H9 (cell line): Measurements from ENCODE around the gene KRT74. TPM values are rescaled to one million over a fixed set of nuclear protein-coding genes. Genes with fewer than 3 reads are reported as not detected.

Source experiments
- DNase-seq: peaks from one replicate; pipeline ENCODE4 v3.0.0-alpha.2; 2017
- H2AFZ ChIP-seq: one replicate; pipeline ENCODE4 v1.6.1; 2013; ENCODE audit warnings: mild to moderate bottlenecking, low read length, control low read depth, moderate library complexity
- H2AK5ac ChIP-seq: 2 replicates; pipeline ENCODE4 v1.6.1; 2013; ENCODE audit warnings: low read length, control low read depth, mixed read lengths; ENCODE audit not compliant: insufficient read length
- H2BK120ac ChIP-seq: one replicate; pipeline ENCODE4 v1.6.1; 2013; ENCODE audit warnings: low read depth, mild to moderate bottlenecking, low read length, control low read depth, inconsistent platforms; ENCODE audit not compliant: poor library complexity, severe bottlenecking
- H2BK12ac ChIP-seq: 2 replicates; pipeline ENCODE4 v1.6.1; 2013; ENCODE audit warnings: low read length, control low read depth, mixed read lengths, low read depth; ENCODE audit not compliant: insufficient read length
- H2BK15ac ChIP-seq: 2 replicates; pipeline ENCODE4 v1.6.1; 2013; ENCODE audit warnings: low read depth, low read length, control low read depth
- H2BK20ac ChIP-seq: one replicate; pipeline ENCODE4 v1.6.1; 2013; ENCODE audit warnings: low read depth, mild to moderate bottlenecking, low read length, control low read depth, inconsistent platforms; ENCODE audit not compliant: poor library complexity, severe bottlenecking
- H2BK5ac ChIP-seq: 2 replicates; pipeline ENCODE4 v1.6.1; 2013; ENCODE audit warnings: low read length, control low read depth, mixed read lengths; ENCODE audit not compliant: insufficient read length
- H3K14ac ChIP-seq: 2 replicates; pipeline ENCODE4 v1.6.1; 2013; ENCODE audit warnings: low read length, control low read depth; ENCODE audit not compliant: insufficient read depth
- H3K18ac ChIP-seq: 2 replicates; pipeline ENCODE4 v1.6.1; 2013; ENCODE audit warnings: low read depth, mild to moderate bottlenecking, mixed read lengths, low read length, control low read depth; ENCODE audit not compliant: insufficient read length
- H3K23ac ChIP-seq: 2 replicates; pipeline ENCODE4 v1.6.1; 2013; ENCODE audit warnings: low read length, control low read depth, mixed read lengths, low read depth; ENCODE audit not compliant: insufficient read length
- H3K23me2 ChIP-seq: 2 replicates; pipeline ENCODE4 v1.6.1; 2013; ENCODE audit warnings: low read depth, mild to moderate bottlenecking, mixed read lengths, low read length, control low read depth; ENCODE audit not compliant: insufficient read length, poor library complexity, severe bottlenecking
- H3K27ac ChIP-seq: 2 replicates; pipeline ENCODE4 v1.5.1; 2013; ENCODE audit warnings: low read length, control low read depth, mixed read lengths, low read depth; ENCODE audit not compliant: insufficient read length
- H3K27me3 ChIP-seq: 2 replicates; pipeline ENCODE4 v1.6.1; 2013; ENCODE audit warnings: low read length, control low read depth, inconsistent platforms; ENCODE audit not compliant: insufficient read depth
- H3K4ac ChIP-seq: 2 replicates; pipeline ENCODE4 v1.6.1; 2013; ENCODE audit warnings: low read depth, mild to moderate bottlenecking, control low read depth, inconsistent platforms, low read length, moderate library complexity
- H3K4me1 ChIP-seq: 2 replicates; pipeline ENCODE4 v1.6.1; 2013; ENCODE audit warnings: low read length, control low read depth, inconsistent platforms; ENCODE audit not compliant: insufficient read depth
- H3K4me2 ChIP-seq: 2 replicates; pipeline ENCODE4 v1.6.1; 2013; ENCODE audit warnings: low read length, control low read depth, mixed read lengths; ENCODE audit not compliant: insufficient read length, insufficient read depth
- H3K56ac ChIP-seq: 2 replicates; pipeline ENCODE4 v1.6.1; 2013; ENCODE audit warnings: low read depth, mild to moderate bottlenecking, mixed read lengths, low read length, control low read depth; ENCODE audit not compliant: insufficient read length
- H3K79me1 ChIP-seq: 2 replicates; pipeline ENCODE4 v1.6.1; 2013; ENCODE audit warnings: low read depth, mild to moderate bottlenecking, moderate library complexity, low read length, control low read depth, inconsistent platforms; ENCODE audit not compliant: insufficient read depth, poor library complexity, severe bottlenecking
- H3K79me2 ChIP-seq: 2 replicates; pipeline ENCODE4 v1.6.1; 2013; ENCODE audit warnings: low read length, control low read depth, inconsistent platforms; ENCODE audit not compliant: insufficient read depth
- H3K9ac ChIP-seq: 2 replicates; pipeline ENCODE4 v1.6.1; 2013; ENCODE audit warnings: low read length, control low read depth, mixed read lengths; ENCODE audit not compliant: insufficient read length; ENCODE audit errors: extremely low read depth
- H3K9me3 ChIP-seq: one replicate; pipeline ENCODE4 v1.6.1; 2013; ENCODE audit warnings: low read depth, low read length, inconsistent platforms; ENCODE audit not compliant: control insufficient read depth
- H3T11ph ChIP-seq: one replicate; pipeline ENCODE4 v1.6.1; 2013; ENCODE audit warnings: mild to moderate bottlenecking, low read length, control low read depth, inconsistent platforms
- H4K20me1 ChIP-seq: one replicate; pipeline ENCODE4 v1.6.1; 2013; ENCODE audit not compliant: control insufficient read depth, insufficient read length, insufficient read depth
- H4K5ac ChIP-seq: 2 replicates; pipeline ENCODE4 v1.6.1; 2013; ENCODE audit warnings: low read depth, mild to moderate bottlenecking, mixed read lengths, low read length, control low read depth; ENCODE audit not compliant: insufficient read length
- H4K8ac ChIP-seq: replicated peaks from 2 replicates; pipeline ENCODE4 v1.6.1; 2013; ENCODE audit warnings: low read length, control low read depth, mixed read lengths, low read depth; ENCODE audit not compliant: insufficient read length
- H4K91ac ChIP-seq: 2 replicates; pipeline ENCODE4 v1.6.1; 2013; ENCODE audit warnings: low read depth, mild to moderate bottlenecking, moderate library complexity, mixed read lengths, low read length, control low read depth; ENCODE audit not compliant: insufficient read length
- H3K27ac Mint-ChIP-seq, 3 experiments: 2 replicates in 2 of 3; 3 replicates in 1 of 3; pipeline ENCODE4 v1.8.0; 2020 to 2021; ENCODE audit warnings: mixed read lengths in 3 of 3, mild to moderate bottlenecking in 1 of 3, moderate library complexity in 1 of 3
- H3K27me3 Mint-ChIP-seq: 2 replicates; pipeline ENCODE4 v1.8.0; 2021; ENCODE audit warnings: low read depth, mild to moderate bottlenecking, moderate library complexity, mixed read lengths
- H3K36me3 Mint-ChIP-seq, 3 experiments: 2 replicates in 2 of 3; 3 replicates in 1 of 3; pipeline ENCODE4 v1.8.0; 2020 to 2021; ENCODE audit warnings: low read depth in 3 of 3, mixed read lengths in 3 of 3; ENCODE audit not compliant: insufficient read depth in 1 of 3
- H3K4me1 Mint-ChIP-seq, 2 experiments: 2 replicates each; pipeline ENCODE4 v1.8.0; 2020; ENCODE audit warnings: mixed read lengths in 2 of 2
- H3K4me3 Mint-ChIP-seq, 2 experiments: 2 replicates in 1 of 2; 3 replicates in 1 of 2; pipeline ENCODE4 v1.8.0; 2020 to 2021; ENCODE audit warnings: mild to moderate bottlenecking in 2 of 2, mixed read lengths in 2 of 2, moderate library complexity in 1 of 2
- H3K9me3 Mint-ChIP-seq, 2 experiments: 2 replicates in 1 of 2; 3 replicates in 1 of 2; pipeline ENCODE4 v1.8.0; 2020; ENCODE audit warnings: mild to moderate bottlenecking in 2 of 2, mixed read lengths in 2 of 2, moderate library complexity in 1 of 2
- WGBS: extraction: QIAGEN DNeasy Blood & Tissue Kit; methylation state at CpG from one replicate; pipeline ENCODE4 v1.1.7; 2013; ENCODE audit warnings: missing lambda C conversion rate, low lambda C conversion rate, mixed read lengths; ENCODE audit not compliant: insufficient read length; ENCODE audit errors: extremely low coverage; 5-methylcytosine and 5-hydroxymethylcytosine counted together
- total RNA-seq: library from RNA; stranded (reverse); gene quantifications from 2 replicates; pipeline ENCODE4 v1.2.1, GENCODE V29; 2021
- TF ChIP-seq, protein P1 (sequence below): fragments of 200-600 bp; sonication (generic); conservative IDR thresholded peaks from 3 replicates; pipeline ENCODE4 v1.8.0; 2021; ENCODE audit warnings: antibody characterized with exemption, mild to moderate bottlenecking

The KRT74 gene
- total RNA-seq, 1 experiment from 2014 or later = not detected

DNA sequence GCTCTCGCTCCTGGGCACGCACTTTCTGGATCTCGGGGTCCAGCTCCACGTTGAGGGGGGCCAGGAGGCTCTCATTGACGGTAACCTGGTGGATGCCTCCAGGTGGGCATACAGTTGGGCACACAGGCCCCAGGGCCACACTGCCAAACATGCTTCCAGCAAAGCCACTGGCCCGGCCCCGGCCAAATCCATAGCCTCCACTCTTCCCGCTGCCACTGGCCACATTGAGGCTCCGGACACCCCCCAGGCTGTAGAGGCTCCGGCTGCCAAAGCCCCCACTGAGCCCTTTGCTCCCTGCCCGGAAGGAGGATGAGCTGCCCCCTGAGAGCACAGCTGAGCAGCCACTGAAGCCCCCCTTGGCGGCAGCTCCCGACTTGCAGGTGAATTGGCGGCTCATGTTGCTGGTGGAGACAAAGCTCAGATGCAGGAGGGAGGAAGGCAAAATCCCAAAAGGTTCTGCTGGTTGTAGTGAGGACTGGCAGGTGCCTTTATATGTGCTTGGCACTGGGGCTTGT is 20.9 kb downstream of the KRT74 start, which contains the start of gene KRT71:
Gene KRT71 (minus strand): TSS at position 465 of the 515 bp plus-strand sequence. CDS start 68 bp downstream, at position 397.
- no peak within 1 kb of the TSS for H2BK12ac ChIP-seq
- no peaks in the 10 kb centered on the region for H3K27me3 ChIP-seq
- no peak within 1 kb of the TSS for H2BK5ac ChIP-seq
- H3K9me3 ChIP-seq = no peaks in the 10 kb centered on the region
- Mint-ChIP-seq H3K27ac (peak within 1 kb of the TSS in 1 of 3 experiments; percentile 92; a peak in 3 of 7 replicates), H3K36me3 (no peaks in the 10 kb centered on the region), H3K4me3 (no peak within 1 kb of the TSS), H3K4me1 (no peaks in the 10 kb centered on the region), H3K27me3 (peaks cover 9% of the 10 kb centered on the region), H3K9me3 (no peaks in the 10 kb centered on the region)
- no peak within 1 kb of the TSS for H2BK20ac ChIP-seq
- no peak within 1 kb of the TSS for H3K56ac ChIP-seq
- no peaks in the 10 kb centered on the region for H4K20me1 ChIP-seq
- H3T11ph ChIP-seq = no peak within 1 kb of the TSS
- H2BK120ac ChIP-seq = no peak within 1 kb of the TSS
- no peak within 1 kb of the TSS for H3K14ac ChIP-seq
- no peak within 1 kb of the TSS for H3K18ac ChIP-seq
- H3K4me2 ChIP-seq = no peak within 1 kb of the TSS
- no peaks in the 10 kb centered on the region for H3K79me2 ChIP-seq
- no peak within 1 kb of the TSS for H2AFZ ChIP-seq
- H3K4me1 ChIP-seq = no peaks in the 10 kb centered on the region
- H4K91ac ChIP-seq = no peak within 1 kb of the TSS
- TF ChIP-seq, protein P1, sequence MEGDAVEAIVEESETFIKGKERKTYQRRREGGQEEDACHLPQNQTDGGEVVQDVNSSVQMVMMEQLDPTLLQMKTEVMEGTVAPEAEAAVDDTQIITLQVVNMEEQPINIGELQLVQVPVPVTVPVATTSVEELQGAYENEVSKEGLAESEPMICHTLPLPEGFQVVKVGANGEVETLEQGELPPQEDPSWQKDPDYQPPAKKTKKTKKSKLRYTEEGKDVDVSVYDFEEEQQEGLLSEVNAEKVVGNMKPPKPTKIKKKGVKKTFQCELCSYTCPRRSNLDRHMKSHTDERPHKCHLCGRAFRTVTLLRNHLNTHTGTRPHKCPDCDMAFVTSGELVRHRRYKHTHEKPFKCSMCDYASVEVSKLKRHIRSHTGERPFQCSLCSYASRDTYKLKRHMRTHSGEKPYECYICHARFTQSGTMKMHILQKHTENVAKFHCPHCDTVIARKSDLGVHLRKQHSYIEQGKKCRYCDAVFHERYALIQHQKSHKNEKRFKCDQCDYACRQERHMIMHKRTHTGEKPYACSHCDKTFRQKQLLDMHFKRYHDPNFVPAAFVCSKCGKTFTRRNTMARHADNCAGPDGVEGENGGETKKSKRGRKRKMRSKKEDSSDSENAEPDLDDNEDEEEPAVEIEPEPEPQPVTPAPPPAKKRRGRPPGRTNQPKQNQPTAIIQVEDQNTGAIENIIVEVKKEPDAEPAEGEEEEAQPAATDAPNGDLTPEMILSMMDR = no peak
- H3K79me1 ChIP-seq = no peaks in the 10 kb centered on the region
- H3K4ac ChIP-seq = no peak within 1 kb of the TSS
- no peaks in the 10 kb centered on the region for H3K23me2 ChIP-seq
- H3K23ac ChIP-seq = no peak within 1 kb of the TSS
- no peak within 1 kb of the TSS for H3K9ac ChIP-seq
- H2BK15ac ChIP-seq = no peak within 1 kb of the TSS
- H3K27ac ChIP-seq = no peak within 1 kb of the TSS
- no CpG with 5 or more reads among the region's 14 CpGs for WGBS
- no peak for DNase-seq
- H2AK5ac ChIP-seq = no peak within 1 kb of the TSS
- H4K5ac ChIP-seq = no peak within 1 kb of the TSS
- no peak within 1 kb of the TSS for H4K8ac ChIP-seq
